ENCODE data around the gene ZFX. TPM values are rescaled to one million over a fixed set of nuclear protein-coding genes. Genes with fewer than 3 reads are reported as not detected.

The ZFX gene
- total and polyA plus RNA-seq, 3 donors from 2014 or later: 10.8 to 45.1 (median 38.5) TPM

GRCh38 chrX:24225265-24225664 is 75.7 kb downstream of the ZFX start:
- TF ChIP-seq CTCF (IDR thresholded peaks at IDR 0.05) (no peak), POLR2A (IDR thresholded peaks at IDR 0.05) (no peak)
- Histone ChIP-seq H3K27me3 (no peaks in the 10 kb centered on the region), H3K27ac (no peak overlapping the region), H3K4me3 (no peak overlapping the region), H3K9me3 (no peaks in the 10 kb centered on the region), H3K4me1 (peaks cover under 1% of the 10 kb centered on the region), H3K36me3 (ENCODE audit: low read depth, missing control alignments) (no peaks in the 10 kb centered on the region)
- intact Hi-C loops (cut with DNase I; ENCODE audit: low total_unique reads): no loop called here
- DNase-seq: no peak

- TF ChIP-seq CTCF (IDR thresholded peaks at IDR 0.05) (no peak), POLR2A (IDR thresholded peaks at IDR 0.05) (no peak)
- WGBS, 2 donors: 93 to 94% methylated on average over 2 of the region's 2 CpGs
- intact Hi-C loops (cut with DNase I; ENCODE audit: low total_unique reads): no loop called here
- Histone ChIP-seq H3K4me1 (peaks cover 6% of the 10 kb centered on the region), H3K27ac (no peak overlapping the region), H3K9me3 (no peaks in the 10 kb centered on the region), H3K4me3 (no peak overlapping the region), H3K27me3 (no peaks in the 10 kb centered on the region), H3K36me3 (ENCODE audit: low read depth, missing control alignments) (no peaks in the 10 kb centered on the region)
- DNase-seq: no peak
Observed at GRCh38 chrX:24226176-24226575, 76.6 kb downstream of the ZFX start.

GRCh38 chrX:24228596-24228995 is 79.1 kb downstream of the ZFX start:
- Histone ChIP-seq H3K9me3 (no peaks in the 10 kb centered on the region), H3K36me3 (ENCODE audit: low read depth, missing control alignments) (no peaks in the 10 kb centered on the region), H3K27ac (no peak overlapping the region), H3K27me3 (no peaks in the 10 kb centered on the region), H3K4me3 (no peak overlapping the region), H3K4me1 (peaks cover 6% of the 10 kb centered on the region)
- WGBS, 2 donors: 87 to 98% methylated on average over 5 of the region's 5 CpGs
- intact Hi-C loops (cut with DNase I; ENCODE audit: low total_unique reads): no loop called here
- DNase-seq: no peak
- TF ChIP-seq CTCF (IDR thresholded peaks at IDR 0.05) (no peak), POLR2A (IDR thresholded peaks at IDR 0.05) (no peak)

GRCh38 chrX:24229400-24229879 is 79.9 kb downstream of the ZFX start:
- Histone ChIP-seq H3K4me3 (no peak overlapping the region), H3K4me1 (peaks cover 6% of the 10 kb centered on the region), H3K9me3 (no peaks in the 10 kb centered on the region), H3K27ac (no peak overlapping the region), H3K27me3 (no peaks in the 10 kb centered on the region), H3K36me3 (ENCODE audit: low read depth, missing control alignments) (no peaks in the 10 kb centered on the region)
- DNase-seq: no peak
- TF ChIP-seq POLR2A (IDR thresholded peaks at IDR 0.05) (no peak), CTCF (IDR thresholded peaks at IDR 0.05) (no peak)
- intact Hi-C loops (cut with DNase I; ENCODE audit: low total_unique reads): no loop called here
- WGBS, 2 donors: 63 to 71% methylated on average over 10 of the region's 10 CpGs

GRCh38 chrX:24229976-24230375 is 80.4 kb downstream of the ZFX start:
- Histone ChIP-seq H3K27ac (peak overlapping the region in 1 of 2 donors; percentile 41), H3K9me3 (no peaks in the 10 kb centered on the region), H3K36me3 (ENCODE audit: low read depth, missing control alignments) (no peaks in the 10 kb centered on the region), H3K4me1 (peaks cover 6% of the 10 kb centered on the region), H3K4me3 (no peak overlapping the region), H3K27me3 (no peaks in the 10 kb centered on the region)
- TF ChIP-seq POLR2A (IDR thresholded peaks at IDR 0.05): no peak
- TF ChIP-seq CTCF (IDR thresholded peaks at IDR 0.05): no peak
- WGBS, 2 donors: 32 to 89% methylated on average over 3 of the region's 3 CpGs
- intact Hi-C loops (cut with DNase I; ENCODE audit: low total_unique reads): no loop called here
- DNase-seq: peak; percentile 61

Measured in testis (tissue), 3 donors.